HepG2 (cell line): ENCODE measurements around the gene DNAJC5. TPM values are rescaled to one million over a fixed set of nuclear protein-coding genes. Genes with fewer than 3 reads are reported as not detected.

Experiments
- AGO1 ChIP-seq: fragments of 200-400 bp; formaldehyde crosslinking; IDR thresholded peaks from 2 replicates; pipeline ENCODE4 v1.6.1; 2017; ENCODE audit warnings: mild to moderate bottlenecking, low read depth, low read length, moderate library complexity; ENCODE audit not compliant: poor library complexity, severe bottlenecking
- CHD2 ChIP-seq: IDR thresholded peaks from 2 replicates; pipeline ENCODE4 v1.6.1; 2011; ENCODE audit warnings: low read depth, low read length, improper control_type of control experiment
- HMGXB3 ChIP-seq: sonication (generic); formaldehyde crosslinking; IDR thresholded peaks from 2 replicates; pipeline ENCODE4 v1.4.0; 2020; ENCODE audit warnings: missing genetic modification reagents, borderline replicate concordance
- HOXD1 ChIP-seq: sonication (generic); formaldehyde crosslinking; IDR thresholded peaks from 2 replicates; pipeline ENCODE4 v1.5.0; 2020; ENCODE audit warnings: missing genetic modification reagents
- MED8 ChIP-seq: sonication (generic); formaldehyde crosslinking; IDR thresholded peaks from 2 replicates; pipeline ENCODE4 v1.8.1; 2023; ENCODE audit warnings: mild to moderate bottlenecking, missing genetic modification reagents; ENCODE audit not compliant: insufficient replicate concordance
- MYNN ChIP-seq: sonication (generic); formaldehyde crosslinking; IDR thresholded peaks from 2 replicates; pipeline ENCODE4 v1.4.0; 2020; ENCODE audit warnings: mild to moderate bottlenecking, low read depth, missing genetic modification reagents
- NONO ChIP-seq, 2 experiments: fragments of 450-650 bp in 1 of 2; sonication (generic) in 1 of 2; formaldehyde crosslinking in 1 of 2; IDR thresholded peaks in 1 of 2; conservative IDR thresholded peaks in 1 of 2; 2 replicates each; pipeline versions ENCODE4 v1.6.1 to v1.8.0; 2017 to 2022; ENCODE audit warnings: mild to moderate bottlenecking in 1 of 2, missing genetic modification reagents in 1 of 2, moderate library complexity in 1 of 2
- RELA ChIP-seq: sonication (generic); formaldehyde crosslinking; IDR thresholded peaks from 2 replicates; pipeline ENCODE4 v1.4.0; 2020; ENCODE audit warnings: missing genetic modification reagents
- SETDB1 ChIP-seq: sonication (generic); formaldehyde crosslinking; IDR thresholded peaks from 2 replicates; pipeline ENCODE4 v1.5.1; 2020; ENCODE audit warnings: missing genetic modification reagents, mild to moderate bottlenecking, borderline replicate concordance
- SRSF4 ChIP-seq: fragments of 200-400 bp; formaldehyde crosslinking; IDR thresholded peaks from one replicate; pipeline ENCODE4 v1.6.1; 2018; ENCODE audit warnings: mild to moderate bottlenecking, low read depth, low read length, moderate library complexity; ENCODE audit not compliant: poor library complexity, severe bottlenecking
- ZBTB1 ChIP-seq: sonication (generic); formaldehyde crosslinking; IDR thresholded peaks from 2 replicates; pipeline ENCODE4 v1.4.0; 2020; ENCODE audit warnings: missing genetic modification reagents, borderline replicate concordance
- ZNF10 ChIP-seq: sonication (generic); formaldehyde crosslinking; IDR thresholded peaks from 2 replicates; pipeline ENCODE4 v1.4.0; 2020; ENCODE audit warnings: mild to moderate bottlenecking, low read depth, missing genetic modification reagents, borderline replicate concordance
- ZNF142 ChIP-seq: sonication (generic); formaldehyde crosslinking; IDR thresholded peaks from 2 replicates; pipeline ENCODE4 v1.4.0; 2020; ENCODE audit warnings: missing genetic modification reagents
- ZNF350 ChIP-seq: sonication (generic); formaldehyde crosslinking; IDR thresholded peaks from 2 replicates; pipeline ENCODE4 v1.4.0; 2020; ENCODE audit warnings: mild to moderate bottlenecking, low read depth, missing genetic modification reagents, borderline replicate concordance
- ZNF460 ChIP-seq: sonication (generic); formaldehyde crosslinking; IDR thresholded peaks from 2 replicates; pipeline ENCODE4 v1.5.1; 2020; ENCODE audit warnings: missing genetic modification reagents, mild to moderate bottlenecking, borderline replicate concordance
- ZNF607 ChIP-seq: sonication (generic); formaldehyde crosslinking; IDR thresholded peaks from 2 replicates; pipeline ENCODE4 v1.5.1; 2020; ENCODE audit warnings: missing genetic modification reagents, mild to moderate bottlenecking, borderline replicate concordance
- polyA plus RNA-seq, 8 experiments: library from polyadenylated mRNA; depleted of rRNA in 3 of 8; stranded (reverse) in 7 of 8; unstranded in 1 of 8; fragments of >200 nt; fragmentation: Illumina TruSeq in 4 of 8; extraction: Trizol in 4 of 8; gene quantifications; 2 replicates each; pipeline versions ENCODE4 v1.2.1 to v1.2.3, GENCODE V29; 2011 to 2016; ENCODE audit warnings: low read depth in 4 of 8, missing spikeins in 1 of 8, mixed read lengths in 1 of 8; ENCODE audit not compliant: insufficient read depth in 1 of 8
- total RNA-seq, 5 experiments: library from RNA; depleted of rRNA; stranded (reverse); fragments of >200 nt; fragmentation: Illumina TruSeq; extraction: Trizol; gene quantifications; 2 replicates each; pipeline ENCODE4 v1.2.3, GENCODE V29; 2016; ENCODE audit warnings: low read depth in 1 of 5
- TF ChIP-seq, protein P1 (sequence below): IDR thresholded peaks from 2 replicates; pipeline ENCODE4 v1.6.1; 2016; ENCODE audit warnings: mild to moderate bottlenecking, missing biosample characterization, missing genetic modification reagents

DNAJC5 gene
- total and polyA plus RNA-seq, 2 of the 13 experiments (the other 11 are each of a cell fraction or from before 2014, with no cell fraction given): 42.8 to 64.5 TPM

- TF ChIP-seq ZNF142 (CRISPR knock-in tag): no peak; the same call in 1 of the 2 replicates
- TF ChIP-seq ZNF350 (CRISPR knock-in tag): peak; percentile 83
- no peak for TF ChIP-seq ZBTB1
- no peak; the same call in 1 of the 2 replicates for TF ChIP-seq ZNF460 (CRISPR knock-in tag)
- TF ChIP-seq HOXD1: peak; percentile 24; the same call in 1 of the 2 replicates
- no peak for TF ChIP-seq CHD2
- TF ChIP-seq, protein P1, sequence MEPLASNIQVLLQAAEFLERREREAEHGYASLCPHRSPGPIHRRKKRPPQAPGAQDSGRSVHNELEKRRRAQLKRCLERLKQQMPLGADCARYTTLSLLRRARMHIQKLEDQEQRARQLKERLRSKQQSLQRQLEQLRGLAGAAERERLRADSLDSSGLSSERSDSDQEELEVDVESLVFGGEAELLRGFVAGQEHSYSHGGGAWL: peak; percentile 88
- TF ChIP-seq AGO1: peak; percentile 96
- TF ChIP-seq HMGXB3 (CRISPR knock-in tag): 0 out of 2 replicates have a peak, but pooled peaks have one; percentile 46
- 0 out of 2 replicates have a peak, but pooled peaks have one; percentile 5 for TF ChIP-seq SETDB1
- TF ChIP-seq NONO (IDR thresholded peaks at IDR 0.05): no peak
- peak; percentile 77; the same call in 1 of the 2 replicates for TF ChIP-seq NONO (CRISPR knock-in tag; conservative IDR thresholded peaks at IDR 0.05)
- TF ChIP-seq MYNN (CRISPR knock-in tag): no peak
- no peak for TF ChIP-seq ZNF10 (CRISPR knock-in tag)
- peak; percentile 64 for TF ChIP-seq ZNF607
- peak; percentile 74 for TF ChIP-seq MED8 (CRISPR knock-in tag)
- no peak for TF ChIP-seq RELA (CRISPR knock-in tag)
- TF ChIP-seq SRSF4: no peak
Measured at GRCh38 chr20:63858393-63859165, 36.3 kb upstream of the DNAJC5 start (continued).
